ENCODE measurements around the gene ZCCHC24. TPM values are rescaled to one million over a fixed set of nuclear protein-coding genes. Genes with fewer than 3 reads are reported as not detected.

Gene ZCCHC24
- total RNA-seq, 1 experiment from 2014 or later = 3.8 TPM

GRCh38 chr10:79482741-79483140 is 37.3 kb upstream of the ZCCHC24 start:
- Histone ChIP-seq H4K8ac (replicated peaks; ENCODE audit: insufficient read length, low read depth, low read length) (no peak overlapping the region), H2BK120ac (ENCODE audit: low read depth, low read length, poor library complexity, severe bottlenecking) (no peak overlapping the region), H2BK15ac (ENCODE audit: low read depth, low read length) (no peak overlapping the region), H4K5ac (ENCODE audit: insufficient read length, low read depth, low read length) (no peak overlapping the region), H3K4ac (ENCODE audit: low read depth, low read length) (no peak overlapping the region), H2AFZ (ENCODE audit: low read length) (no peak overlapping the region), H3K56ac (ENCODE audit: insufficient read length, low read depth, low read length) (no peak overlapping the region), H3K79me2 (ENCODE audit: insufficient read depth, low read length) (no peaks in the 10 kb centered on the region), H3K23ac (ENCODE audit: insufficient read length, low read depth, low read length) (no peak overlapping the region), H3K27me3 (ENCODE audit: insufficient read depth, low read length) (no peaks in the 10 kb centered on the region), H3K9ac (ENCODE audit: extremely low read depth, insufficient read length, low read length) (no peak overlapping the region), H3T11ph (ENCODE audit: low read length) (no peak overlapping the region), H2BK20ac (ENCODE audit: low read depth, low read length, poor library complexity, severe bottlenecking) (no peak overlapping the region), H3K4me1 (ENCODE audit: insufficient read depth, low read length) (no peaks in the 10 kb centered on the region), H3K18ac (ENCODE audit: insufficient read length, low read depth, low read length) (no peak overlapping the region), H3K4me2 (ENCODE audit: insufficient read depth, insufficient read length, low read length) (no peak overlapping the region), H4K91ac (ENCODE audit: insufficient read length, low read depth, low read length) (no peak overlapping the region), H3K9me3 (ENCODE audit: control insufficient read depth, low read depth, low read length) (no peaks in the 10 kb centered on the region), H2BK12ac (ENCODE audit: insufficient read length, low read depth, low read length) (no peak overlapping the region), H3K23me2 (ENCODE audit: insufficient read length, low read depth, low read length, poor library complexity, severe bottlenecking) (no peaks in the 10 kb centered on the region), H4K20me1 (ENCODE audit: control insufficient read depth, insufficient read depth, insufficient read length) (no peaks in the 10 kb centered on the region), H3K79me1 (ENCODE audit: insufficient read depth, low read depth, low read length, poor library complexity, severe bottlenecking) (no peaks in the 10 kb centered on the region), H3K14ac (ENCODE audit: insufficient read depth, low read length) (no peak overlapping the region), H2BK5ac (ENCODE audit: insufficient read length, low read length) (no peak overlapping the region), H2AK5ac (ENCODE audit: insufficient read length, low read length) (no peak overlapping the region), H3K27ac (ENCODE audit: insufficient read length, low read depth, low read length) (no peak overlapping the region)
- no peak for TF ChIP-seq CTCF (conservative IDR thresholded peaks at IDR 0.05)
- H3K36me3 Mint-ChIP-seq (ENCODE audit: insufficient read depth in 1 of 3, low read depth in 3 of 3) = no peaks in the 10 kb centered on the region
- no peak overlapping the region for H3K27ac Mint-ChIP-seq
- peaks cover 0 to 4% of the 10 kb centered on the region in 2 experiments for H3K4me1 Mint-ChIP-seq
- DNase-seq = no peak
- peaks cover 16% of the 10 kb centered on the region for H3K27me3 Mint-ChIP-seq (ENCODE audit: low read depth)
- WGBS (ENCODE audit: extremely low coverage, insufficient read length, low lambda C conversion rate) = no CpG with 5 or more reads among the region's 4 CpGs
- H3K9me3 Mint-ChIP-seq = peaks cover 0 to 4% of the 10 kb centered on the region in 2 experiments; a peak in 1 of 5 replicates
- no peak overlapping the region for H3K4me3 Mint-ChIP-seq
